Hematopoietic multipotent progenitor cell treated with erythropoietin and hydrocortisone succinate and interleukin-3 and kit ligand, for 17 days (in vitro differentiated cells): ENCODE data around the gene LRP1.

Experiments
- DNase-seq: peaks from one replicate; pipeline ENCODE4 v3.0.0-alpha.2; 2015; ENCODE audit warnings: low spot score

The LRP1 gene

DNA sequence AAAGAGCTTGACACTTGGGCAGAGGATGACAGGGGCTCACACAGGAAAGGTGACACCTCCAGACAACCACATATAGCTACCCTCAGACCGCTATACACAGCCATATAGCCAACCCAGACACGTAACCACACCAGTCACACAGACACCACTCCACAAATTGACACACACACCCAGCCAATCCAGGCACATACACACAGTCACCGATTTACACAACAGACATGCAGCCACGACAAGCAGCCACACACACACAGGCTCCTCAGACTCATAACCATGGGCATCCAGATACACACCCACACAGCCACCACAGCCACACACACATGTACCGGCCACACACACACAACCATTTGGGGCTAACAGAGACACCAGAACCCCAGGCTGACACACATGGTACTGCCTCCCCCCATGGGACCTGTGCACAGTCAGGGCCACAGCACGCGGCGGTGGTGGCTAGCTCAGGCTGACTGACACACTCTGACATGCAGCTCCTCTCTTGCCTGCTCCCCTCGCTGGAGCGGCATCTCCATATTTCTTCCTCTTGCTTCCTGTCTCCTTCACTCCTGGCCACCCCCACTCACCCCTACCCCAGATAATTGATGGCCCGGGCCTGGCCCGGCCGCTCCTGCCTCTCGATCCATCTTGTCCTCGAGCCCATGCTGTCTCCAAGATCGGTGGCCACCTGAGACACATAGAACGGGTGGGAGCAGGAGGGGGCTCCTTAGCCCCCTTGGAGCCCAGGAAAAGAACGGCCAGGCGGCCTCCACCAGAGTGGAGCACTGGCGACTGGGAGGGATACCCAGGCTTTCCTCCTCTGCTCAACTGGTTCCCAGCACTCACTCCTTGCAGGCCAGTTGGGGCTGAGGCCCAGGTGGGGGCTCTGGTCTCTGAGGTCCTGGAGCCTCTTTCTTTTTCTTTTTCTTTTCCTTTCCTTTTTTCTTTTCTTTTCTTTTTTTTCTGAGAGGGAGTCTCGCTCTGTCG, 95.2 kb downstream of the LRP1 start:
- DNase-seq, result no peak

DNA sequence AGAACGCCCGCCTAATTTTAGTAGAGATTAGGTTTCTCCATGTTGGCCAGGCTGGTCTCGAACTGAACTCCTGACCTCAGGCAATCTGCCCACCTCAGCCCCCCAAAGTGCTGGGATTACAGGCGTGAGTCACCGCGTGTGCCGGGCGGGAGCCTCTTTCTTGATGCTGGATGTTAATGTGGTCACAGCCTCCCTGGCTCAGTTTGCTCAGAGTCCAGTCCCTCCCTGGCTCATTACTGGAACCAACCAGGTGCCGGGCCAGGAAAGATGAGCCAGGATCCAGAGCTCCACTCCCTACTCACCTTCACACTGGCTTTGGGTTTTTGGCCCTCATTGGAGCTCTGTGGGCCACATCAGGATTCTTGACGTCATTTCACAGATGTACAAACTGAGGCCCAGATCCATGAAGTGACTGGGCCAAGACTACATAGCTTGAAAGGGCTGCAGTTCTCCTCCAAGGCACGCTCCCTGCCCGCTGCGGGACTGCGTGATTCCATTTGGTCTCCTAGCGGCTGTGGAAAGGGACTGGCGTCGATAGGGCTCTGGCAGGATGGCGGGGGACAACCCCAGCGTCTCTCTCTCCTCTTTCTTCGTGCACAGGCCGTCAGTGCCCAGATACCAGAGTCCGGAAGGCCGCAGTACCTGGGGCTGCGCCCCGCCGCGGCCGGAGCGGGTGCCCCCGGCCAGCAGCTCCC, 96.1 kb downstream of the LRP1 start:
- DNase-seq, result no peak

GRCh38 chr12:57224973-57225679, 96.8 kb downstream of the LRP1 start:
- DNase-seq, result peak; percentile 66

DNA sequence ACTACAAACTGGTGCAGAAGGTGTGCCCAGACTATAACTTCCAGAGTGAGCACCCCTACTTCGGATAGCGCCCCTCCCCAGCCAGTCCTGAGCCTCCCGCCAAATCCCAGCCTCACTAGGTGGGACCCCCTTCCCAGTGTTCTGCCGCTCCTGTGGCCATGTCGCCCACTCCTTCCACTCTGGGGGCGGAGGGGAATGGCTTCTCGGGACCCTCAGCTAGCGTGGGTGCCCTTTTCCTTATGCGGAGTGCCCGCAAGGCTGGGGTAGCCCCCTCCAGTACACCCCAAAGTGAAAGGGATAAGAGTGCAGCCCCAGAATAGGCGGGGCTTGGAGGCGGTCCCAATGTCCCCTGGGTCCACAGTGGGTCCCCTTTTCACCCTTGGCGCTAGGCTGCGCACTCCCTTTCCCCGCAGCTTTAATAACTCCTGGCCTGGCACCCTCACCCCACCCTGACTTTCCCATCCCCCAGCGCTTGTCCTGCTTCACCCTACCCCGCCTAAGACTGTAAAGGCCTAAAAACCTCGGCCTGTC, 97.5 kb downstream of the LRP1 start:
- no peak for DNase-seq

DNA sequence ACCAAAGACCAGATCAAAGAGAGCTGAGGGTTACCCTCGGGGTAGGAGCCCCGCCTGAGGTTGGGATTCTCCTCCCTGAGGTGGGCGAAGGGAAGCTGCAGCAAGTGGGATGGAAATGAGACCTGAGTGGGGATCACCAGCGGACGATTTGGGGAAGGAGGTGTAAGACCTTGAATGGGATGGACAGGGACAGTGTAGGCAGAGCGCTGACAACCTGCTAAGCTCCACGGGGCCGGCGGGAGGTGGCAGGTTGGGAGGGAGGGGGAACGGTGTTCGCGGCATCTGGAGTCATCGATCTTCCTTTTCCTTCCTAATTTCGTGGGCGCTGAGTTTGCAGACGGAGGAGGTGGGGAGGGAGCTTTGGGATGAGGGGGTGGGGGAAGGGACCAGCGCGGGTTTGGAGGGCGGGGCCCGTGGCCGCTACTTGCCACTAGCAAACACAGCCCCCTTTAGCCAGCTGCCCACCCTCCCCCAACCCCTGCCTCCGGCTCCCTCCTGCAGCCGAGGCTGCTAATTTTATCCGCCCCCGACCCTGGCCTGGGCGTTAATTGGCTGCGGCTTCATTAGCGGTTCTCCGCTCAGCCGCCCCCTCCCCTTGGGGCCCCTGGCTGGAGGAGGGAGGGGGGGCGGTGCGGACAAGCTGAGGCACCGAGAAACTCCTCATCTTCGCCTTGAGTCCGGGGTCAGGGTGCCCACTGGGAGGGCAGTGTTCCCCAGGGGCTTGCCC, 98.5 kb downstream of the LRP1 start:
- no peak for DNase-seq

DNA sequence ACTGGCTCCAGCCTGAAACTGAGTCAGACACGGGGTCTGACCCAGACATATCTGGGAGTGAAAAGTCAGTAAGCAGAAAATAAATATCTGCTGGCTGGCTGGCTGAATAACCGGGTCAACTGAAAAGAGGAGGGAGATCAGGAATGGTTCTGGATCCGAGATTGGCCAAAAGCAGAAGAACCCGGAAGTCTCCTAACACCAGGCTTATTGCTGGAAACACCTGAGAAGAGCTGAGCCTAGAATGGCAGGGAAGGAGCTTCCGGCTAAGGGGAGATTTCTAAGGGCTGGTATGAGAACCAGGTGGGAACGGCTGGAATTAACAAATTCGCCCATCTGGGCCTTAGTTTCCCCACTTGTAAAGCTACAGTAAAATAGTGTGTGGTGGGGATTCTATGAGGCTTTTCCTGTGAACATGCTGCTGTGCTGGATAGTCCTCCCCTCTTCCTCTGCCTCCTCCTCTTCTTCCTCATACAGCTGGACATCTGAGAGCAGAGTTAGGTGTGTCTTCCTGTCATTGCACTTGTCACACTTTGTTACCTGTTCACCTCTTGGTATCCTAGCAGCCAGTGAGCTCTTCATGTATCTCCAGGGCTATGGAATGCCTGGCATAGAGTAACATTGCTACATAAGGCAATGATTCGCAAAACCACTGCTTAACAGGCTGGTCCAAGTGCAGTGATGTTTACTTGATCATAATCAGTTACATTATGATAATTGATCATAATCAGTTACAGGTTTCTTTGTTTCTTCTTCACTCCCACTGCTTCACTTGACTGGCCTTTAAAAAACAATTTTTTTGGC, 99.2 kb downstream of the LRP1 start:
- DNase-seq, result no peak

GRCh38 chr12:57229046-57229633, 100.9 kb downstream of the LRP1 start:
- no peak for DNase-seq

GRCh38 chr12:57229634-57230380, 101.5 kb downstream of the LRP1 start, which contains the start of gene SHMT2:
TSS of gene SHMT2 (plus strand) at chr12:57229711. CDS start at chr12:57229779, 68 bp downstream.
- peak; percentile 92 for DNase-seq

DNA sequence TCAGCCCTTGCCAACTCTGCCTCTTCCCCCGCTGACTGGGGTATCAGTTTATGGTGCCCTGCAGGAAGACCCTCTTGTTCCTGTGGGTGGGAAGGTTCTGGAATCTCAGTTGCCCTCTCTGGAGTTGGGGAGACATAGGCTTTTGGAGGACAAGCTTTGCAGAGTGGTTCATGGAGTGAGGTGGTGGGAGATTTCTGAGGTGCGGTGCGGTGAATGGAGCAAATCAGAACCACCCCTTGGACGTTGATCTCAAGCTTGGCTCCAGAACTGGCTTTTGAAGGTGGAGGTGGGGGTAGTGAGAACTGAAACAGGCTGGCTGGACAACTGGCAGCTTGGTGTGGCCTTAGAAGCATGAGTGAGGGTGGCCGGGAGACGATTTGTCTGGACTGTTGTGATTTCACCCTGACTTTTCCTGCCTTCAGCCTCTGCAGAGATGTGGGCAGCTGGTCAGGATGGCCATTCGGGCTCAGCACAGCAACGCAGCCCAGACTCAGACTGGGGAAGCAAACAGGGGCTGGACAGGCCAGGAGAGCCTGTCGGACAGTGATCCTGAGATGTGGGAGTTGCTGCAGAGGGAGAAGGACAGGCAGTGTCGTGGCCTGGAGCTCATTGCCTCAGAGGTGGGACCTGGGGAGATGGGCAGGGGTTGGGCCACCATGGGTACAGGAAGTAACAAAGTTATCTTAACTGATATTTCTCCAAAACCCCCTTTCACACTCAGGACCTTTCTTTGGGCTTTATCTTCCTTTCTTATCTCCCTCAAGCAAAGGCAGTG, 102.3 kb downstream of the LRP1 start:
- no peak for DNase-seq

- DNase-seq, result no peak
Observed at GRCh38 chr12:57231276-57232021, 103.2 kb downstream of the LRP1 start.

- DNase-seq, result no peak
Observed at GRCh38 chr12:57232156-57232756, 104.0 kb downstream of the LRP1 start.

DNA sequence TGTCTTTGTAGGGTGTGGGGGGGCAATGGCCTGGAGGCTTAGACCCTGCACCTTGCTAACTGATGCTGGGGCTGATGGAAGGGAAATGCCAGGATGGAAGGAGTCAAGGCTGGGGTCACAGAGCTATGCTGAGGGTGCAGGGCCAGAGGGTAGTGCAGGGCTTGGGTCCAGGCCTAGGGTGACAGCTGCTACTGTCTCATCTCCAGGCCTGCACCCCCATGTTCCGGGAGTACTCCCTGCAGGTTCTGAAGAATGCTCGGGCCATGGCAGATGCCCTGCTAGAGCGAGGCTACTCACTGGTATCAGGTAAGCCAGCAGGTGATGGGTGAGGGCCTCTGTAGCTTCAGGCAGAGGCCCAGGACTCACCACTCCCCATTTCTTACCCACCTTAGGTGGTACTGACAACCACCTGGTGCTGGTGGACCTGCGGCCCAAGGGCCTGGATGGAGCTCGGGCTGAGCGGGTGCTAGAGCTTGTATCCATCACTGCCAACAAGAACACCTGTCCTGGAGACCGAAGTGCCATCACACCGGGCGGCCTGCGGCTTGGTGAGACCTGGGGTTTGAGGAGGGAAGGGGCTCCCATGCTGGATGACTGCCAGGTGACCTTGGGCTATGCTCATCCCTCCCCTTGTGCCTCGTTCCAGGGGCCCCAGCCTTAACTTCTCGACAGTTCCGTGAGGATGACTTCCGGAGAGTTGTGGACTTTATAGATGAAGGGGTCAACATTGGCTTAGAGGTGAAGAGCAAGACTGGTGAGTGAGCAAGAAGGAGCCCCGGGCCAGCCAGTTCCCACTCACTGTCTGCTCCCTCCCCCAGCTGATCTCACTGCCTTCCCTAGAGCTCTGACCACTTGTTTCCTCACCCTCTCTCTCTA, 105.3 kb downstream of the LRP1 start:
- no peak for DNase-seq

DNA sequence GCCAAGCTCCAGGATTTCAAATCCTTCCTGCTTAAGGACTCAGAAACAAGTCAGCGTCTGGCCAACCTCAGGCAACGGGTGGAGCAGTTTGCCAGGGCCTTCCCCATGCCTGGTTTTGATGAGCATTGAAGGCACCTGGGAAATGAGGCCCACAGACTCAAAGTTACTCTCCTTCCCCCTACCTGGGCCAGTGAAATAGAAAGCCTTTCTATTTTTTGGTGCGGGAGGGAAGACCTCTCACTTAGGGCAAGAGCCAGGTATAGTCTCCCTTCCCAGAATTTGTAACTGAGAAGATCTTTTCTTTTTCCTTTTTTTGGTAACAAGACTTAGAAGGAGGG, 105.9 kb downstream of the LRP1 start:
- DNase-seq, result no peak

- no peak for DNase-seq
Observed at GRCh38 chr12:57234571-57235016, 106.3 kb downstream of the LRP1 start.

DNA sequence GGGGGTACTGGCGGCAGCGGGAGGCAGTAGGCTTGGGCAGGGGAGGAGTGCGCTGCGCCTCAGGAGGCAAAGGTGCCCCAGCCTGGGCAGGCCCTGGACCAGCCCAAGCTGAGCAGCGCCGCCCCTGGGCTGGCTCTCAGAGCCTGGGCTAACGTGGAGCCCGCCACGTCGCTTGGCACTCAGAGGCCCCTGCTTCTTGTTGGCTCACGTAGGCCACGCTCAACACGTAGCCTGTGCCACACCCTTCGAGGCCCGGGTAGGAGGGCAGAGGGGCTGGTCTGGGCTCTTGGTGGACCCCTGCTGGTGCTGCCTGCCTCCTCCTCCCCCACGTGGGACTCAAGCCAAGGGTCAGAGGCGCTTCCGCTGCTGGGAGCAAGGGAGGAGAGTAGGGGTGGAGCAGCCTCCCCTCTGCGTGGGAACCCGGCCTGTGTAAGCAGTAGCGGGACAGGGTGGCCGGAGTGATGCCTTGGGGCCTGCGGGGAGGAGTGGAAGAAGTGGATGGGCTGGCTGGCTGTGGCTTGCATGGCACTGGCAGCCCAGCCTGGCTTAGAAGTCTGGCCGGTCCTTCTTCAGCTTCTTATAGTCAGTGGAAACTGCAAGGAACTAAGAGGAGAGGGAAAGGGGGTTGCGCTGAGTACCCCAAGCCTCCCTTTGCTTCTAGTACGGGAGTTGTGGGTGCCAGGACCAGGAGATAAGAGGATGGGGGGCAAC, 106.9 kb downstream of the LRP1 start:
- no peak for DNase-seq

- no peak for DNase-seq
Observed at GRCh38 chr12:57235728-57236131, 107.4 kb downstream of the LRP1 start.
